ENCODE measurements around the gene COX8A. TPM values are rescaled to one million over a fixed set of nuclear protein-coding genes. Genes with fewer than 3 reads are reported as not detected.

The COX8A gene
- polyA plus RNA-seq, 2 donors, result 737 to 1,011 TPM

DNA sequence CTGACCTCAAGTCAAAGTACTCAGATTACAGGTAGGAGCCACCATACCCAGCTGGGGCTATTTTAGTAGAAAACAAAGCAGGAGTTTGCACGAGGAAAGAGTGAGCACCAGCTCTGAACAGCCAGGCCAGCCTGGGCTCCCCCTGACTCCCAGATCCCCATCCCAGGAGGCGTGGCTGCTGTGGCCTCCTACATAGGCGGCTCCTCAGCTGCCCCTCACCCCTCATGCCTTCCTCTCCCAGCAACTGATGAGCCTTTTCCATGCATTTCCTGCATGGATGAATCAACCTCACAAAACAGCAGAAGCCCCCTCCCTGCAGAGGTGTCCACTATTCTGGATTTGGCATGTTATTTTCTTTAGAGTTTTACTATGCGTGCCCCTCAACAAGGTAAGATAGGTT, 50.8 kb downstream of the COX8A start:
- H3K27ac ChIP-seq (ENCODE audit: low read depth in 2 of 2, low read length in 1 of 2), result no peak overlapping the region
- H3K4me3 ChIP-seq (ENCODE audit: low read depth in 1 of 2, low read length in 2 of 2), result no peak overlapping the region
- peaks cover 3 to 5% of the 10 kb centered on the region in 2 donors for H3K4me1 ChIP-seq (ENCODE audit: control insufficient read depth in 2 of 2, insufficient read depth in 2 of 2, low read length in 1 of 2)
- no peaks in the 10 kb centered on the region for H3K9me3 ChIP-seq (ENCODE audit: control insufficient read depth in 2 of 2, insufficient read depth in 1 of 2, low read depth in 1 of 2, low read length in 1 of 2)
- no peaks in the 10 kb centered on the region for H3K36me3 ChIP-seq (ENCODE audit: control insufficient read depth in 2 of 2, insufficient read depth in 2 of 2, low read length in 1 of 2)
- no peaks in the 10 kb centered on the region for H3K27me3 ChIP-seq (ENCODE audit: control insufficient read depth in 1 of 2, insufficient read depth in 2 of 2, low read length in 2 of 2)
- 85 to 86% methylated on average over 4 of the region's 4 CpGs for WGBS, 2 donors

Other genes starting within 250 kb of the COX8A start
- gene ZFTA, start 205.8 kb upstream of the COX8A start, polyA plus RNA-seq, result 1 to 10 TPM; 2.6 to 3.3 TPM
- gene SPINDOC, start 161.2 kb upstream of the COX8A start, polyA plus RNA-seq, result 10 to 100 TPM in 1 of 2 donors, 1 to 10 TPM in 1; 5.9 to 10.2 TPM
- 10 to 100 TPM; 29.5 to 29.9 TPM for gene MARK2, start 135.5 kb upstream of the COX8A start, polyA plus RNA-seq
- gene RCOR2, start 57.5 kb upstream of the COX8A start, polyA plus RNA-seq, result under 1 TPM; 0.13 to 0.24 TPM
- gene NAA40, start 35.6 kb upstream of the COX8A start, polyA plus RNA-seq, result 10 to 100 TPM in 1 of 2 donors, 1 to 10 TPM in 1; 8.5 to 11.8 TPM
- 10 to 100 TPM; 54.6 to 91.5 TPM for gene OTUB1, start 11.8 kb downstream of the COX8A start, polyA plus RNA-seq
- under 1 TPM; 0.04 to 0.08 TPM for gene FLRT1, start 61.3 kb downstream of the COX8A start, polyA plus RNA-seq
- 10 to 100 TPM; 25.6 to 75.6 TPM for gene MACROD1, start 191.5 kb downstream of the COX8A start, polyA plus RNA-seq
- gene STIP1, start 211.6 kb downstream of the COX8A start, polyA plus RNA-seq, result 10 to 100 TPM; 60.0 to 69.4 TPM
- gene FERMT3, start 232.1 kb downstream of the COX8A start, polyA plus RNA-seq, result 1 to 10 TPM; 4.4 to 5.8 TPM